ENCODE results near the gene KCNIP1.

Gene KCNIP1

GRCh38 chr5:170636801-170637477 lies 133.1 kb downstream of the KCNIP1 start:
- Mint-ChIP-seq H3K4me1 (peaks cover 28% of the 10 kb centered on the region), H3K36me3 (ENCODE audit: low read depth) (no peaks in the 10 kb centered on the region), H3K27me3 (ENCODE audit: low read depth) (peaks cover 22% of the 10 kb centered on the region), H3K9me3 (no peaks in the 10 kb centered on the region), H3K4me3 (no peak overlapping the region), H3K27ac (no peak overlapping the region)
- no peak for TF ChIP-seq CTCF (IDR thresholded peaks at IDR 0.05; ENCODE audit: unreplicated experiment in 3 of 3)

- Mint-ChIP-seq H3K36me3 (ENCODE audit: low read depth) (no peaks in the 10 kb centered on the region), H3K4me1 (peaks cover 20% of the 10 kb centered on the region), H3K27me3 (ENCODE audit: low read depth) (peaks cover 27% of the 10 kb centered on the region), H3K9me3 (no peaks in the 10 kb centered on the region), H3K27ac (no peak overlapping the region), H3K4me3 (no peak overlapping the region)
- TF ChIP-seq CTCF (IDR thresholded peaks at IDR 0.05; ENCODE audit: unreplicated experiment in 3 of 3), result no peak
Observed at GRCh38 chr5:170638051-170638450, 134.2 kb downstream of the KCNIP1 start.

GRCh38 chr5:170638454-170639220 lies 134.8 kb downstream of the KCNIP1 start:
- Mint-ChIP-seq H3K27ac (no peak overlapping the region), H3K9me3 (no peaks in the 10 kb centered on the region)
- TF ChIP-seq CTCF (IDR thresholded peaks at IDR 0.05; ENCODE audit: unreplicated experiment in 3 of 3), result peak; percentile 82 to 87 (median 87)

GRCh38 chr5:170639221-170639925 lies 135.6 kb downstream of the KCNIP1 start:
- Mint-ChIP-seq H3K9me3 (no peaks in the 10 kb centered on the region), H3K4me3 (no peak overlapping the region), H3K27me3 (ENCODE audit: low read depth) (peaks cover 27% of the 10 kb centered on the region), H3K4me1 (peaks cover 7% of the 10 kb centered on the region), H3K27ac (no peak overlapping the region), H3K36me3 (ENCODE audit: low read depth) (no peaks in the 10 kb centered on the region)
- no peak for TF ChIP-seq CTCF (IDR thresholded peaks at IDR 0.05; ENCODE audit: unreplicated experiment in 3 of 3)

More at GRCh38 chr5:170638454-170639220, 134.8 kb downstream of the KCNIP1 start:
- peaks cover 14% of the 10 kb centered on the region for H3K4me1 Mint-ChIP-seq
- no peaks in the 10 kb centered on the region for H3K36me3 Mint-ChIP-seq (ENCODE audit: low read depth)
- no peak overlapping the region for H3K4me3 Mint-ChIP-seq
- peaks cover 27% of the 10 kb centered on the region for H3K27me3 Mint-ChIP-seq (ENCODE audit: low read depth)

- Mint-ChIP-seq H3K4me3 (no peak overlapping the region), H3K4me1 (peaks cover 4% of the 10 kb centered on the region), H3K36me3 (ENCODE audit: low read depth) (no peaks in the 10 kb centered on the region), H3K27me3 (ENCODE audit: low read depth) (peaks cover 27% of the 10 kb centered on the region), H3K9me3 (no peaks in the 10 kb centered on the region), H3K27ac (no peak overlapping the region)
- no peak for TF ChIP-seq CTCF (IDR thresholded peaks at IDR 0.05; ENCODE audit: unreplicated experiment in 3 of 3)
Observed at GRCh38 chr5:170640731-170641588, 137.1 kb downstream of the KCNIP1 start.
